ENCODE measurements around the gene PCDHGA8.

DNA sequence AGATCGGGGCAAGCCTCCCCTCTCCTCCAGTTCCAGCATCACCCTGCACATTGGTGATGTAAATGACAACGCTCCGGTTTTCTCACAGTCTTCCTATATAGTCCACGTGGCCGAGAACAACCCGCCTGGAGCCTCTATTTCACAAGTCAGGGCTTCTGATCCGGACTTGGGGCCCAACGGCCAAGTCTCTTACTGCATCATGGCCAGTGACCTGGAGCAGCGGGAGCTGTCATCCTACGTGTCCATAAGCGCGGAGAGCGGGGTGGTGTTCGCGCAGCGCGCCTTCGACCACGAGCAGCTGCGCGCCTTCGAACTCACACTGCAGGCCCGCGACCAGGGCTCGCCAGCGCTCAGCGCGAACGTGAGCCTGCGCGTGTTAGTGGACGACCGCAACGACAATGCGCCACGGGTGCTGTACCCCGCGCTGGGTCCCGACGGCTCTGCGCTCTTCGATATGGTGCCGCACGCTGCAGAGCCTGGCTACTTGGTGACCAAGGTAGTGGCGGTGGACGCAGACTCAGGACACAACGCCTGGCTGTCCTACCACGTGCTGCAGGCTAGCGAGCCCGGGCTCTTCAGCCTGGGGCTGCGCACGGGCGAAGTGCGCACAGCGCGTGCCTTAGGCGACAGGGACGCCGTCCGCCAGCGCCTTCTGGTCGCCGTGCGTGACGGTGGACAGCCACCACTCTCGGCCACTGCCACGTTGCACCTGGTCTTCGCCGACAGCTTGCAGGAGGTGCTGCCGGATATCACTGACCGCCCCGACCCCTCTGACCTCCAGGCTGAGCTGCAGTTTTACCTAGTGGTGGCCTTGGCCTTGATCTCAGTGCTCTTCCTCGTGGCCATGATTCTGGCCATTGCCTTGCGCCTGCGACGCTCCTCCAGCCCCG, 3.0 kb upstream of the PCDHGA8 start:
- TF ChIP-seq, protein P1, sequence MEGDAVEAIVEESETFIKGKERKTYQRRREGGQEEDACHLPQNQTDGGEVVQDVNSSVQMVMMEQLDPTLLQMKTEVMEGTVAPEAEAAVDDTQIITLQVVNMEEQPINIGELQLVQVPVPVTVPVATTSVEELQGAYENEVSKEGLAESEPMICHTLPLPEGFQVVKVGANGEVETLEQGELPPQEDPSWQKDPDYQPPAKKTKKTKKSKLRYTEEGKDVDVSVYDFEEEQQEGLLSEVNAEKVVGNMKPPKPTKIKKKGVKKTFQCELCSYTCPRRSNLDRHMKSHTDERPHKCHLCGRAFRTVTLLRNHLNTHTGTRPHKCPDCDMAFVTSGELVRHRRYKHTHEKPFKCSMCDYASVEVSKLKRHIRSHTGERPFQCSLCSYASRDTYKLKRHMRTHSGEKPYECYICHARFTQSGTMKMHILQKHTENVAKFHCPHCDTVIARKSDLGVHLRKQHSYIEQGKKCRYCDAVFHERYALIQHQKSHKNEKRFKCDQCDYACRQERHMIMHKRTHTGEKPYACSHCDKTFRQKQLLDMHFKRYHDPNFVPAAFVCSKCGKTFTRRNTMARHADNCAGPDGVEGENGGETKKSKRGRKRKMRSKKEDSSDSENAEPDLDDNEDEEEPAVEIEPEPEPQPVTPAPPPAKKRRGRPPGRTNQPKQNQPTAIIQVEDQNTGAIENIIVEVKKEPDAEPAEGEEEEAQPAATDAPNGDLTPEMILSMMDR (IDR thresholded peaks at IDR 0.05) = no peak
- no peak for TF ChIP-seq POLR2A (IDR thresholded peaks at IDR 0.05)
- no peak for TF ChIP-seq POLR2AphosphoS5 (IDR thresholded peaks at IDR 0.05)
- TF ChIP-seq EP300 (IDR thresholded peaks at IDR 0.05) = no peak

Measured in gastroesophageal sphincter (tissue), 3 donors.